ENCODE measurements around the gene SREK1IP1.
"Not testable (repeated sequence)": the region's sequence is repeated elsewhere in the genome, so short reads cannot be mapped to it uniquely, and the experiment has no call there.

Gene SREK1IP1

DNA sequence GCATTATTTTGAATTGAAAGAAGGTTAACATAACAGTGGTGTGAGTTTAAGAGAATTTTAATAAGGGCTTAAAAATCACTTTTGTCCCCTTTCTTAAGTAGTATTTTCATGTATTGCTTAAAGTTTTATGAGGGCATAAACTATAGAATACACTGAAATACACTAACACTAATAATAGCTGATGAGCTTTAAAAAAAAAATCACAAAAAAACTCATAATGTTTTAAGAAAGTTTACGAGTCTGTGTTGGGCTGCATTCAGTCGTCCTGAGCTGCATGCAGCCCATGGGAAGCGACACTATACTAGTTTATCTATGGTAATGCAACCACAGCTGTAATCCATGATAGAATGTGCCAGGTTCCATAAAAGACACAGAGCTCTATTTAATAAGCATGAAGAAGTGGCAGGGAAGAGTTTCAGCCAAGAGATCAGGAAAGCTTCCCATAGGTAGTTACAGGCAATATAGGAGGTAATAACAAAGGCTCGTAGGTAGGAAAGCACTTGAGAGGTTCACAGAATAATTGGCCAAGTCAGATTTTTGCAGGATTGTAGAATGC is 4.5 kb downstream of the SREK1IP1 start:
- no peak for DNase-seq

- DNase-seq: no peak
These were observed 8.4 kb downstream of the SREK1IP1 start for GRCh38 chr5:64759960-64760660.

DNA sequence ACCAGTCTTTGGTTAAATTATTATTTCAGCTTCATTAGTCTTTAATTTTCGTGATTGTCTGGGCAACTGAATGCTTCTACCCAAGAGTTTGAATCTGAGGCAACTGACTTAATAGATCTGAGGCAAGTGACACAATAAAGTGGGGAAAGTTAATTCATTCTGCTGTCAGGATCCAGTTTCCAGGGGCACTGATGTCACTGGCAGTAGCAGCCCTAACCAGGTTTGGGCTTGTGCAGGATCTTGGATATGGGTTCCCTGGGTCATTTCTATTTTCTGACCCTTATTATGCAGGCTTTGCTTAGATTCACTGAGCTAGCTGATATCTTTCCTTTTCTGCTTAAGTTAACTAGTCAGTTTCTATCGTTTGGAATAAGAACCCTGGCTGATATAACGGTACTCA is 9.6 kb downstream of the SREK1IP1 start:
- DNase-seq: no peak

DNA sequence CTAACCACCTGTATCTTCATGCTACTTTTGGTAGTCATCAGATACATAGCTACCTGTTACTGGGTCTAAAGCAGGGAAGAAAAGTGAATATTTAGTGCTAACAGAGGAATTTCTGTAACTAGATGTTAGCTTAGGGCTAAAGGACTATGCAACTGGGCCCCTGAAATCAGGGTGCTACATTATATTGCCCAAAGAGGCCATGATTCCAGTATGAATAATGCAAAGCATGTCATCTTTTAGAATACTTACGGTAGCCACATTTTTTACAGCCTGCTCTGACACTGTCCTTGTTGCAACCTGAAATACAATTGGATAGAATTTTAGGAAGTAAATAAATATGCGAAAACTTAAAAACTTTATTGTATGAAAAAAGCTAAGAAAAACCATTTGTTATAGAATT is 14.4 kb downstream of the SREK1IP1 start:
- DNase-seq: no peak

- no peak for DNase-seq
These were observed 19.1 kb downstream of the SREK1IP1 start for GRCh38 chr5:64749385-64749784.

GRCh38 chr5:64746446-64746845 is 22.0 kb downstream of the SREK1IP1 start:
- no peak for DNase-seq

- no peak for DNase-seq
These were observed 23.6 kb downstream of the SREK1IP1 start for GRCh38 chr5:64744914-64745313.

GRCh38 chr5:64742821-64743220 is 25.7 kb downstream of the SREK1IP1 start:
- DNase-seq: no peak

DNA sequence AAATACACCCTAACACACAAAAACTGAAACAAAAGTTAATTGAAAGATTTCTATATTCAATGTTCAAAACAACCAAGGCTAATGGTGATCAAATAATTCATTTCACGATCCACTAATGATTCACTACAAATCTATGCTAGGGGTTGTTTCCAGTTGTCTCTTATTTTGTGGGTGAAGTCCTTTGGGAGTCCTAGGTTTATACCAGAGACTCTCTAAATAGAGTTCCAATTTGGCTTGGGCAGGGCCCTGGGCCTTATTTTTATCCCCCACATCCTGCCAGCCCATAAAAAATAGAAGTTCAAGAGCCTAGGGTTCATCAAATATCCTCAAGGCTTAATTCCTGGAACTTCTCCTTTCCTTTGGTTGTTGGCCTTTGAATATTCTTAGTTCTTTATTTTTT is 26.1 kb downstream of the SREK1IP1 start:
- no peak for DNase-seq

DNA sequence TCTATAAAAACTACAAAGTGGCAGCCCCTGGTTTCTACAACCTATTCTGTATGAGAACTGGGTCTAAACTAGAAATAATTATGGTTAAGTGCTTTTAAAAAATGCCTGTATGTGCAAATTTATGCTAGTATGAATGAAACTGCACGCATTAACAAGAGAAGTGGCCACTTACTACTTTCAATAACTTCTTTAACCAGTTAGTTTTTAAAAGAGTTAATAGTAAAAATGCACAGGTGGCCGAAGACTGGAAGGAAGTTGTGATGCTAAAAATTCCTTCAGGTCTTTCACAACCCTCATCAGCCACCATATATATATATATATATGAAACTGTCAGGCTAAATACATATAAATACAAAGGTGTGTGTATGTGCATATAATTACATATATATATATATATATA is 41.3 kb downstream of the SREK1IP1 start:
- DNase-seq: no peak

DNA sequence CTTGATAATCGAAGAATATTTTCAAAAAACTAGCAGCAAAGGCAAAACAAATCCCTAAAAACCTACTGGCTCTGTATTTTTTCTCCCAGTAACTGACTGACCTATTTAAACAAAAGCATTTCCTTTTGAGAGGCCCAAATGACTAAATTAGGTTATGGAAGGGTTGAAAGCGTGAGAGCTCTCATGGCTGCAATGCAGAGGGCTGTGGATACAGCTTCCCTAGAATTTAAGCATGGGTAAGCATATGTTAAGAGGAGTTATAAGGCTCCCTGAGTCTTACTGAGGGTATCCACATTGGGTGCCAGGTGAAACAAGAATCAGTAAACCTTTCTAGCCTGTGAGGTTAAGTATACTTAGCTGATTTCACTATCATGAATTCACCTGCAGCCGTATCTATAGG is 45.9 kb downstream of the SREK1IP1 start:
- DNase-seq: no peak

DNA sequence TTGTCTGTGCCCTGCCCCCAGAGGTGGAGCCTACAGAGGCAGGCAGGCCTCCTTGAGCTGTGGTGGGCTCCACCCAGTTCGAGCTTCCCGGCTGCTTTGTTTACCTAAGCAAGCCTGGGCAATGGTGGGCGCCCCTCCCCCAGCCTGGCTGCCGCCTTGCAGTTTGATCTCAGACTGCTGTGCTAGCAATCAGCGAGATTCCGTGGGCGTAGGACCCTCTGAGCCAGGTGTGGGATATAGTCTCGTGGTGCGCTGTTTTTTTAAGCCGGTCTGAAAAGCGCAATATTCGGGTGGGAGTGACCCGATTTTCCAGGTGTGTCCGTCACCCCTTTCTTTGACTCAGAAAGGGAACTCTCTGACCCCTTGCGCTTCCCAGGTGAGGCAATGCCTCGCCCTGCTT is 54.0 kb downstream of the SREK1IP1 start:
- DNase-seq: not testable (repeated sequence)

GRCh38 chr5:64707191-64707590 is 61.3 kb downstream of the SREK1IP1 start:
- DNase-seq: no peak

DNA sequence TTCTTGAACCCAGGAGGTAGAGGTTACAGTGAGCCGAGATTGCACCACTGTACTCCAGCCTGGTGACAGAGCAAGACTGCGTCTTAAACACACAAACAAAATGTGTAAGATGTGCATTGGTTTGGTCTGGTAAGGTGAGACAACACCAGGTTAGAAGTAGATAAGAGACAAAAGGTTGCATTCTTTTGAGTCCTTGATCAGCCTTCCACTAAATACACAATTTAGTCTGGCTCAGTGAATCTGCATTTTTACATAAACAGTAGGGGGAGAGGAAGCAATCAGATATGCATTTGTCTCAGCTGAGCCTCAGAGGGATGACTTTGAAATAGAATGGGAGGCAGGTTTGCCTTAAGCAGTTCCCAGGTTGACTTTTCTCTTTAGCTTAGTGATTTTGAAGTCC is 62.4 kb downstream of the SREK1IP1 start:
- DNase-seq: not testable (repeated sequence)

GRCh38 chr5:64700765-64701164 is 67.7 kb downstream of the SREK1IP1 start:
- DNase-seq: no peak

GRCh38 chr5:64696414-64696813 is 72.1 kb downstream of the SREK1IP1 start:
- not testable (repeated sequence) for DNase-seq

GRCh38 chr5:64693636-64694035 is 74.9 kb downstream of the SREK1IP1 start:
- no peak for DNase-seq

DNA sequence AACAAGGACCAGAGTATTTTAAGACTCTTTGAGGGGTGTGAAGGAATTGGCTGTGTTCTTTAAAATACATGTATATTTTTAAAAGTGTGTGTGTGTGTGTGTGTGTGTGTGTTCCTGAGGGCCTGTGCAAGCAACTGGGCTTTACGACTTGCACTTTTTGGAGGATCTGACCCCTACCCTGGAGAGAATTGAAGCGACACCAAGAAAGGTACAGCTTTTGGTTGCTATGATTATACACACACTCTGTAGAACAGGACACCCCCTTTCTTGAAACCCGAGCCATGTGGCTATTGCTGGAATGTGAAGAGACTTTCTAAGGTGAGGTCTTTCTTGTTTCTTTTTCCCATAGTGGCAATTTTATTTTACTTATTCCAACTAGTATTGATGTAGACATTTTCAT is 77.2 kb downstream of the SREK1IP1 start:
- no peak for DNase-seq

GRCh38 chr5:64690417-64691151 is 77.9 kb downstream of the SREK1IP1 start, which contains the start of gene SHISAL2B:
TSS of gene SHISAL2B (plus strand) at chr5:64690503. CDS start at chr5:64690624, 121 bp downstream.
- no peak for DNase-seq

- no peak for DNase-seq
These were observed 78.4 kb downstream of the SREK1IP1 start for GRCh38 chr5:64690104-64690416.

GRCh38 chr5:64688965-64689364 is 79.5 kb downstream of the SREK1IP1 start:
- DNase-seq: no peak

DNA sequence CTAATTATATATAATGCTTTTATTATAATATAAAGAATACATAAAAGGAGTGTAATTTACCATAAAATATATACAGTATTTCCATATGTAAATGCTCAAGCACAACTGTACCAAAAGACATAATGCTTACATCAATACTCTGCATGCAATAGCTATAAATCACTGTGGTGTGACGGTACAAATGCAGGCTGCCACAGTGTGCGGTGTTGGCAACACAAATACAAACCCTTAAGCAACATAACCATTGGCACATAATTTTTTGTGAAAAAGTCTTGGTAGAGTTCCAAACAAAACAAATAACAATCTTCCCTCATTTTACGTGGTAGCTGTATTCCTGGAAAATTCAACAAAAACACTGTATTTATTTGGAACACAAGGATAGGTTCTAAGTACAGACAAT is 80.1 kb downstream of the SREK1IP1 start:
- no peak for DNase-seq

DNA sequence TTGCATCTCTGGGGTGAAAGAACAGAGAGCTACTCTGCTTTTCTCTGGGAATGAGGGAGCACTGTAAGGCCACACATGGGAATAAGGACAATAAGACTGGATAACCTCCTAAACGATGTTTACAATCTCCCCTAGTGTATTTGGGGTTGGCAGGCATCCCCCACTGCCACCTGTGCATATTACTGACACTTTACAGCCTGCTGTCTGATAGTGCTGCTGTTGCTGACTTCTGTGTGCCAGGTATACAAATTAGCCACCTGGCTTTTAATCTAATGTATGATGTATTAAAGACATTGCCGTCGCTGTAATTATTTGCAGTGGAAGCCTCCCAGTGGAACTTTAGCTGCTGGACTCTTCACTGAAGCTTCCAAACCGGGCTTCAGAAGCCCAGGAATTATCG is 82.6 kb downstream of the SREK1IP1 start:
- DNase-seq: no peak

- no peak for DNase-seq
These were observed 85.9 kb downstream of the SREK1IP1 start for GRCh38 chr5:64682608-64683007.
